HEK293 (cell line): Measurements from ENCODE around the gene TIPRL.

Experiments
- CTCF ChIA-PET: fragments of 350-600 bp; formaldehyde crosslinking; extraction: SDS; loops from one replicate; lab custom pipeline; 2021; ENCODE audit warnings: antibody characterized with exemption; lab: Yijun Ruan, JAX
- POLR2A ChIA-PET: fragments of 300-600 bp; formaldehyde crosslinking; extraction: SDS; loops from one replicate; lab custom pipeline; 2020; ENCODE audit warnings: antibody characterized with exemption, inconsistent platforms; lab: Yijun Ruan, JAX
- H3K27ac ChIP-seq: fragments of 200-500 bp; sonication (Bioruptor generic); 2 replicates; pipeline ENCODE4 v1.5.1; 2014; ENCODE audit warnings: low read depth, low read length, control low read depth, inconsistent platforms; ENCODE audit errors: extremely low read depth
- H3K36me3 ChIP-seq, 2 experiments: fragments of 200-500 bp in 1 of 2; sonication (Bioruptor generic) in 1 of 2; 1 replicate in 1 of 2; 2 replicates in 1 of 2; pipeline ENCODE4 v1.5.1; 2014 to 2017; ENCODE audit warnings: inconsistent platforms in 2 of 2, low read length in 2 of 2; ENCODE audit not compliant: control insufficient read depth in 2 of 2, insufficient read depth in 1 of 2
- H3K4me1 ChIP-seq: fragments of 200-500 bp; sonication (Bioruptor generic); 2 replicates; pipeline ENCODE4 v1.5.1; 2014; ENCODE audit warnings: mild to moderate bottlenecking, low read length, inconsistent platforms; ENCODE audit not compliant: control insufficient read depth, insufficient read depth
- H3K4me3 ChIP-seq: 2 replicates; pipeline ENCODE4 v1.5.1; 2011; ENCODE audit warnings: low read depth, mild to moderate bottlenecking, control low read depth, low read length, moderate library complexity
- H3K9me3 ChIP-seq: fragments of 200-500 bp; sonication (Bioruptor generic); 2 replicates; pipeline ENCODE4 v1.5.1; 2014; ENCODE audit warnings: low read depth, low read length, inconsistent platforms; ENCODE audit not compliant: control insufficient read depth, insufficient read depth
- ELK4 ChIP-seq: IDR thresholded peaks from 2 replicates; pipeline ENCODE4 v1.6.1; 2011; ENCODE audit warnings: mild to moderate bottlenecking, low read depth, low read length, borderline replicate concordance
- GLIS1 ChIP-seq: fragments of 450-650 bp; formaldehyde crosslinking; IDR thresholded peaks from 2 replicates; pipeline ENCODE4 v1.5.1; 2016; ENCODE audit warnings: missing biosample characterization, missing genetic modification characterization
- GLIS2 ChIP-seq: fragments of 450-650 bp; formaldehyde crosslinking; IDR thresholded peaks from 2 replicates; pipeline ENCODE4 v1.5.1; 2016; ENCODE audit warnings: missing biosample characterization, missing genetic modification characterization
- IKZF3 ChIP-seq: fragments of 450-650 bp; IDR thresholded peaks from 2 replicates; pipeline ENCODE4 v1.5.0; 2018; ENCODE audit warnings: missing biosample characterization, mild to moderate bottlenecking, missing genetic modification characterization, moderate library complexity
- KLF10 ChIP-seq: fragments of 450-650 bp; IDR thresholded peaks from 2 replicates; pipeline ENCODE4 v1.5.1; 2018; ENCODE audit warnings: missing biosample characterization, mild to moderate bottlenecking, missing genetic modification characterization
- KLF17 ChIP-seq: fragments of 450-650 bp; formaldehyde crosslinking; IDR thresholded peaks from 2 replicates; pipeline ENCODE4 v1.5.1; 2016; ENCODE audit warnings: missing biosample characterization, missing genetic modification characterization
- KLF8 ChIP-seq: fragments of 450-650 bp; formaldehyde crosslinking; IDR thresholded peaks from 2 replicates; pipeline ENCODE4 v1.5.1; 2016; ENCODE audit warnings: missing biosample characterization, missing genetic modification characterization
- KLF9 ChIP-seq: fragments of 450-650 bp; formaldehyde crosslinking; IDR thresholded peaks from 2 replicates; pipeline ENCODE4 v1.5.1; 2016; ENCODE audit warnings: missing biosample characterization, missing genetic modification characterization, low read depth
- OSR2 ChIP-seq: fragments of 450-650 bp; formaldehyde crosslinking; IDR thresholded peaks from 2 replicates; pipeline ENCODE4 v1.5.1; 2016; ENCODE audit warnings: missing biosample characterization, missing genetic modification characterization
- SP2 ChIP-seq: fragments of 450-650 bp; formaldehyde crosslinking; IDR thresholded peaks from 2 replicates; pipeline ENCODE4 v1.5.1; 2016; ENCODE audit warnings: missing biosample characterization, missing genetic modification characterization
- TRIM28 ChIP-seq: IDR thresholded peaks from 2 replicates; pipeline ENCODE4 v1.6.1; 2011; ENCODE audit warnings: low read length, control low read depth, borderline replicate concordance
- ZBTB44 ChIP-seq: fragments of 450-650 bp; IDR thresholded peaks from 2 replicates; pipeline ENCODE4 v1.5.1; 2018; ENCODE audit warnings: missing biosample characterization, mild to moderate bottlenecking, missing genetic modification characterization
- ZBTB48 ChIP-seq: fragments of 450-650 bp; formaldehyde crosslinking; IDR thresholded peaks from 2 replicates; pipeline ENCODE4 v1.5.1; 2016; ENCODE audit warnings: missing biosample characterization, missing genetic modification characterization
- ZFP41 ChIP-seq: fragments of 450-650 bp; formaldehyde crosslinking; IDR thresholded peaks from 2 replicates; pipeline ENCODE4 v1.5.1; 2016; ENCODE audit warnings: missing biosample characterization, missing genetic modification characterization, borderline replicate concordance
- ZNF223 ChIP-seq: fragments of 450-650 bp; formaldehyde crosslinking; IDR thresholded peaks from 2 replicates; pipeline ENCODE4 v1.5.1; 2016; ENCODE audit warnings: missing biosample characterization, missing genetic modification characterization
- ZNF24 ChIP-seq: fragments of 450-650 bp; formaldehyde crosslinking; IDR thresholded peaks from 2 replicates; pipeline ENCODE4 v1.5.1; 2016; ENCODE audit warnings: missing biosample characterization, missing genetic modification characterization
- ZNF341 ChIP-seq: fragments of 450-650 bp; formaldehyde crosslinking; IDR thresholded peaks from 2 replicates; pipeline ENCODE4; 2016; ENCODE audit warnings: low read depth, missing biosample characterization, missing genetic modification characterization
- ZNF366 ChIP-seq: fragments of 450-650 bp; formaldehyde crosslinking; conservative IDR thresholded peaks from 2 replicates; pipeline ENCODE4 v1.5.1; 2016; ENCODE audit warnings: missing biosample characterization, missing genetic modification characterization
- ZNF391 ChIP-seq: fragments of 450-650 bp; formaldehyde crosslinking; IDR thresholded peaks from 2 replicates; pipeline ENCODE4 v1.5.1; 2016; ENCODE audit warnings: low read depth, missing biosample characterization, missing genetic modification characterization, borderline replicate concordance
- ZNF416 ChIP-seq: fragments of 450-650 bp; formaldehyde crosslinking; IDR thresholded peaks from 2 replicates; pipeline ENCODE4 v1.5.1; 2016; ENCODE audit warnings: missing biosample characterization, missing genetic modification characterization
- ZNF580 ChIP-seq: fragments of 450-650 bp; formaldehyde crosslinking; IDR thresholded peaks from 2 replicates; pipeline ENCODE4 v1.5.1; 2016; ENCODE audit warnings: missing biosample characterization, missing genetic modification characterization
- ZNF596 ChIP-seq: fragments of 450-650 bp; IDR thresholded peaks from 2 replicates; pipeline ENCODE4 v1.5.0; 2018; ENCODE audit warnings: missing biosample characterization, mild to moderate bottlenecking, missing genetic modification characterization, moderate library complexity
- ZNF600 ChIP-seq: fragments of 450-650 bp; formaldehyde crosslinking; IDR thresholded peaks from 2 replicates; pipeline ENCODE4 v1.5.1; 2016; ENCODE audit warnings: missing biosample characterization, missing genetic modification characterization
- ZNF830 ChIP-seq: fragments of 450-650 bp; IDR thresholded peaks from 2 replicates; pipeline ENCODE4 v1.5.0; 2018; ENCODE audit warnings: missing biosample characterization, missing genetic modification characterization, low read depth, mild to moderate bottlenecking, moderate library complexity
- ZSCAN30 ChIP-seq: fragments of 450-650 bp; IDR thresholded peaks from 2 replicates; pipeline ENCODE4 v1.5.1; 2018; ENCODE audit warnings: missing biosample characterization, mild to moderate bottlenecking, missing genetic modification characterization, moderate library complexity

Gene TIPRL

DNA sequence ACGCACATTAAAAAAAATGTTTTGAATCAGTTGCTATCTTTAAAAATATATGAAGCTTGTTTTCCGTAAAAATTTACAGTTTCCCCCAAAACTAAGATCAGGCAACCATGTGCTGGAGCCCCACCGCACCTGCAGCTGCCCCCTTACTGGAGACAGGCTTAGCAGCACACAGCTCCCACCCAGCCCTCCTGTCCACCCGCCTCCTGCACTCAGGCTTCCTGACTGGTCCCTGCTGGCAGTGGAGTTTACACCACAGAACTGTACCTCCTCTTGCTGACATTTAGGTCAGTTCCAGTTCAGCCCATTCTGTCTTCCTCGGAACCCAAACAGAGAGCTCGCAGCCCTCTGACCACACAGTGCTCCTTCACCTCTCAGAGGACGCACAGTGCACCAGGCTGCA is 44.1 kb upstream of the TIPRL start:
- H3K27ac ChIP-seq = no peak overlapping the region
- ChIA-PET POLR2A (interaction anchor here (1.1 kb wide), 1 partner anchor 581 kb away, joined by 4 read pairs; the partner anchor contains the start of gene CREG1), CTCF (interaction anchor here (0.7 to 2.9 kb wide), 4 partner anchors 50 to 402 kb away, joined by 3 to 12 read pairs (median 4); no protein-coding TSS in a partner anchor)
- TF ChIP-seq ZNF600 (tag by site-specific recombination) = peak; percentile 85
- peak; percentile 62 for TF ChIP-seq SP2 (tag by site-specific recombination)
- TF ChIP-seq GLIS1 (tag by site-specific recombination) = no peak
- TF ChIP-seq OSR2 (tag by site-specific recombination) = no peak
- no peak for TF ChIP-seq ELK4
- H3K4me3 ChIP-seq = no peak overlapping the region
- peaks cover 6% of the 10 kb centered on the region for H3K4me1 ChIP-seq
- no peaks in the 10 kb centered on the region for H3K9me3 ChIP-seq
- H3K36me3 ChIP-seq = peaks cover 0 to 16% of the 10 kb centered on the region in 2 experiments; a peak in 1 of 3 replicates

DNA sequence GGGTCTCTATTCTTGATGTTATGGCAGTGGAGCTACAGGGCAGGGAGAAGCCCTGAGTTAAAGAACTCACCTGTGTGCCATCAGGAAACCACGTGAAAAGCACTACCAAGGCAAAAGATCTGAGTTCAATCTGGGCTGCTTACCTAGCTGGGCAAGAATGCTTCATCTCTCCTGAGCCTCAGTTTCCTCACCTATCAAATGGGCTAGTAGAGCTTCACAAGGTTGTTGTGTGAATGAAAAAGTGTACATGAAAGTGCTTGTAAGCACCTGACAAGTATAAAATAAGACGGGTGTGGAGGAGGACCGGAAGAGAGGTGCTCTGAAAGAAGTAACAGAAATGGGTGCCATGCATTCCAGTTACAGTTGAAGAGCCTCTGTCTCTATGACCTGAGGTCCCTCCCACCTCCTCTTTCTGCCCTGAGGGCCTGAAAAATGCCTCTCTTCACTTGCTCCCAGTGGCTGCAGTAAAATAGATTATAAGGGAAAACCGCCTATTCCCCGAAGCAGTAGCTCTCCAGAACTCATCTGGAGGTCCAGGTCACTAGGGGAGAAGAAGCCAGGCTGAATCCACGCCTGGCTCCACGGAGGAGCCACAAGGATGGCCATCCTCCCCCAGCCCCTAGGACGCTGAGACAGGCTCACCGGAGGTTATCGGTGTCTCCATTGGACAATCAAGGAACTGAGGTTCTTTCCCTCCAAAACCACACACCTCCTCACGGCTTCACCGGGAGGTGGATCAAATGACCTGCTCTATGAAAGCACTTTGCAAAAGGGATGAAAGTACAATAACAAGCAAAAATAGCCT is 43.4 kb upstream of the TIPRL start:
- peaks cover 0 to 9% of the 10 kb centered on the region in 2 experiments; a peak in 1 of 3 replicates for H3K36me3 ChIP-seq
- H3K27ac ChIP-seq = no peak overlapping the region; the same call in 1 of the 2 replicates
- ChIA-PET CTCF (interaction anchor here (0.6 to 2.9 kb wide), 4 partner anchors 50 to 100 kb away, joined by 3 to 12 read pairs (median 4); no protein-coding TSS in a partner anchor), POLR2A (interaction anchor here (1.4 kb wide), 1 partner anchor 53 kb away, joined by 5 read pairs; no protein-coding TSS in a partner anchor)
- TF ChIP-seq ZNF366 (tag by site-specific recombination) = peak; percentile 70
- no peak for TF ChIP-seq ZBTB44 (tag by site-specific recombination)
- 0 out of 2 replicates have a peak, but pooled peaks have one; percentile 13 for TF ChIP-seq IKZF3 (tag by site-specific recombination)
- 0 out of 2 replicates have a peak, but pooled peaks have one; percentile 60 for TF ChIP-seq ZNF24
- TF ChIP-seq GLIS1 (tag by site-specific recombination) = peak; percentile 63
- 0 out of 2 replicates have a peak, but pooled peaks have one; percentile 43 for TF ChIP-seq ZNF580 (tag by site-specific recombination)
- TF ChIP-seq KLF8 = no peak; the same call in 1 of the 2 replicates
- TF ChIP-seq TRIM28 = no peak
- 0 out of 2 replicates have a peak, but pooled peaks have one; percentile 7 for TF ChIP-seq ZSCAN30 (tag by site-specific recombination)
- peak; percentile 21; the same call in 1 of the 2 replicates for TF ChIP-seq ZNF341 (tag by site-specific recombination)
- peaks cover 6% of the 10 kb centered on the region for H3K4me1 ChIP-seq
- H3K9me3 ChIP-seq = no peaks in the 10 kb centered on the region
- peak overlapping the region; percentile 67 for H3K4me3 ChIP-seq

- CTCF ChIA-PET = interaction anchor here (0.6 to 2.9 kb wide), 3 partner anchors 9 to 99 kb away, joined by 3 to 12 read pairs (median 3); no protein-coding TSS in a partner anchor
- POLR2A ChIA-PET = interaction anchor here (1.0 to 1.6 kb wide), 5 partner anchors 9 to 414 kb away, joined by 3 to 5 read pairs (median 3); partner anchors contain the start of gene MPZL1
- Histone ChIP-seq H3K36me3 (peaks cover 0 to 1% of the 10 kb centered on the region in 2 experiments; a peak in 1 of 3 replicates), H3K4me1 (peaks cover 6% of the 10 kb centered on the region), H3K27ac (peak overlapping the region; percentile 72; the same call in 1 of the 2 replicates), H3K9me3 (no peaks in the 10 kb centered on the region), H3K4me3 (peak overlapping the region; percentile 67)
- TF ChIP-seq KLF10 (tag by site-specific recombination) (peak; percentile 25; the same call in 1 of the 2 replicates), GLIS2 (tag by site-specific recombination) (peak; percentile 72), ZNF596 (tag by site-specific recombination) (no peak), ZNF223 (tag by site-specific recombination) (no peak), ZBTB48 (tag by site-specific recombination) (peak; percentile 49; the same call in 1 of the 2 replicates), KLF9 (tag by site-specific recombination) (peak; percentile 78), ZNF830 (no peak), KLF17 (tag by site-specific recombination) (peak; percentile 52; the same call in 1 of the 2 replicates), SP2 (tag by site-specific recombination) (peak; percentile 80), ZNF391 (no peak), ZFP41 (tag by site-specific recombination) (no peak), ZNF416 (tag by site-specific recombination) (no peak)
Observed at GRCh38 chr1:168135921-168136708, 42.6 kb upstream of the TIPRL start.
